Stimulated activated CD8-positive, alpha-beta memory T cell treated with anti-CD3 and anti-CD28 coated beads, Interleukin-15, amount 100 ng/mL, for 1 hour (primary cell): ENCODE results near the gene ZNF275.
"Not testable (repeated sequence)": the region's sequence is repeated elsewhere in the genome, so short reads cannot be mapped to it uniquely, and the experiment has no call there.

Experiments used
- DNase-seq: peaks from one replicate; pipeline ENCODE4 v3.0.0-alpha.2; 2020; ENCODE audit warnings: low read depth

The ZNF275 gene

GRCh38 chrX:153319295-153320046 lies 14.5 kb upstream of the ZNF275 start:
- no peak for DNase-seq

GRCh38 chrX:153320047-153320443 lies 13.9 kb upstream of the ZNF275 start:
- not testable (repeated sequence) for DNase-seq

- DNase-seq: no peak
These were observed 13.3 kb upstream of the ZNF275 start for GRCh38 chrX:153320555-153321184.

- DNase-seq: no peak
These were observed 12.4 kb upstream of the ZNF275 start, which contains the start of gene PNMA6F for GRCh38 chrX:153321381-153322124. TSS of gene PNMA6F (minus strand) at chrX:153321767. CDS start at chrX:153320674, 1,093 bp downstream.

- no peak for DNase-seq
These were observed 6.4 kb upstream of the ZNF275 start for GRCh38 chrX:153327561-153327960.

GRCh38 chrX:153333266-153333665 lies 687 bp upstream of the ZNF275 start:
- DNase-seq: no peak

GRCh38 chrX:153334654-153335295 lies 822 bp downstream of the ZNF275 start:
- no peak for DNase-seq

GRCh38 chrX:153336121-153336894 lies 2.4 kb downstream of the ZNF275 start:
- no peak for DNase-seq

GRCh38 chrX:153336988-153337387 lies 3.0 kb downstream of the ZNF275 start:
- no peak for DNase-seq

- no peak for DNase-seq
These were observed 4.9 kb downstream of the ZNF275 start for GRCh38 chrX:153338836-153339235.

GRCh38 chrX:153339662-153340061 lies 5.7 kb downstream of the ZNF275 start:
- no peak for DNase-seq

GRCh38 chrX:153340111-153340510 lies 6.2 kb downstream of the ZNF275 start:
- DNase-seq: no peak

GRCh38 chrX:153342762-153343558 lies 9.0 kb downstream of the ZNF275 start:
- no peak for DNase-seq

GRCh38 chrX:153343674-153344073 lies 9.7 kb downstream of the ZNF275 start:
- DNase-seq: no peak

GRCh38 chrX:153347530-153347929 lies 13.6 kb downstream of the ZNF275 start:
- no peak for DNase-seq

GRCh38 chrX:153348421-153348820 lies 14.5 kb downstream of the ZNF275 start:
- DNase-seq: no peak

GRCh38 chrX:153349952-153350351 lies 16.0 kb downstream of the ZNF275 start:
- no peak for DNase-seq

GRCh38 chrX:153351981-153352380 lies 18.0 kb downstream of the ZNF275 start:
- no peak for DNase-seq

- DNase-seq: no peak
These were observed 18.9 kb downstream of the ZNF275 start for GRCh38 chrX:153352858-153353257.

GRCh38 chrX:153353416-153353815 lies 19.5 kb downstream of the ZNF275 start:
- no peak for DNase-seq

GRCh38 chrX:153357877-153358276 lies 23.9 kb downstream of the ZNF275 start:
- DNase-seq: no peak
